Stomach smooth muscle (tissue), 2 donors: ENCODE results near the gene RGS19.

Experiments
- H3K27ac ChIP-seq: one replicate; pipeline ENCODE4 v1.7.0; 2013; ENCODE audit warnings: mild to moderate bottlenecking, low read length, inconsistent platforms
- H3K27me3 ChIP-seq, 2 donors: one replicate each; pipeline ENCODE4 v1.7.0; 2013; ENCODE audit warnings: low read length in 2 of 2; ENCODE audit not compliant: insufficient read depth in 2 of 2, control insufficient read depth in 1 of 2
- H3K36me3 ChIP-seq, 2 donors: one replicate each; pipeline ENCODE4 v1.7.0; 2013; ENCODE audit warnings: low read length in 2 of 2; ENCODE audit not compliant: control insufficient read depth in 2 of 2, insufficient read depth in 2 of 2
- H3K4me1 ChIP-seq: one replicate; pipeline ENCODE4 v1.7.0; 2013; ENCODE audit warnings: low read length; ENCODE audit not compliant: control insufficient read depth, insufficient read depth
- H3K4me3 ChIP-seq, 2 donors: one replicate each; pipeline ENCODE4 v1.7.0; 2013; ENCODE audit warnings: low read length in 2 of 2
- H3K9ac ChIP-seq, 2 donors: one replicate each; pipeline ENCODE4 v1.7.0; 2013; ENCODE audit warnings: low read length in 2 of 2, mild to moderate bottlenecking in 1 of 2
- H3K9me3 ChIP-seq, 2 donors: one replicate each; pipeline ENCODE4 v1.7.0; 2013; ENCODE audit warnings: low read length in 2 of 2; ENCODE audit not compliant: control insufficient read depth in 2 of 2
- donor health status: healthy.
- donor health status: Pancreatic carcinoma.

Gene RGS19

GRCh38 chr20:64056889-64057627 is 22.3 kb downstream of the RGS19 start:
- Histone ChIP-seq H3K27ac (no peak overlapping the region), H3K36me3 (no peaks in the 10 kb centered on the region), H3K9ac (no peak overlapping the region), H3K4me1 (peaks cover 5% of the 10 kb centered on the region), H3K4me3 (peak overlapping the region in 1 of 2 donors; percentile 15), H3K27me3 (peaks cover 19 to 20% of the 10 kb centered on the region in 2 donors), H3K9me3 (no peaks in the 10 kb centered on the region)

- H3K4me3 ChIP-seq: no peak overlapping the region
- no peak overlapping the region for H3K27ac ChIP-seq
- H3K36me3 ChIP-seq: no peaks in the 10 kb centered on the region
- H3K4me1 ChIP-seq: peaks cover 4% of the 10 kb centered on the region
- H3K9ac ChIP-seq: no peak overlapping the region
- peaks cover 24 to 25% of the 10 kb centered on the region in 2 donors for H3K27me3 ChIP-seq
- no peaks in the 10 kb centered on the region for H3K9me3 ChIP-seq
Measured at GRCh38 chr20:64056639-64056888, 22.8 kb downstream of the RGS19 start.

- no peak overlapping the region for H3K9ac ChIP-seq
- peaks cover 25 to 30% of the 10 kb centered on the region in 2 donors for H3K27me3 ChIP-seq
- no peaks in the 10 kb centered on the region for H3K9me3 ChIP-seq
- no peak overlapping the region for H3K4me3 ChIP-seq
- peaks cover 4% of the 10 kb centered on the region for H3K4me1 ChIP-seq
- H3K27ac ChIP-seq: no peak overlapping the region
- no peaks in the 10 kb centered on the region for H3K36me3 ChIP-seq
Measured at GRCh38 chr20:64055893-64056638, 23.3 kb downstream of the RGS19 start.

- Histone ChIP-seq H3K9ac (no peak overlapping the region), H3K4me1 (peaks cover 4% of the 10 kb centered on the region), H3K27me3 (peaks cover 31 to 36% of the 10 kb centered on the region in 2 donors), H3K36me3 (no peaks in the 10 kb centered on the region), H3K9me3 (no peaks in the 10 kb centered on the region), H3K4me3 (no peak overlapping the region), H3K27ac (no peak overlapping the region)
Measured at GRCh38 chr20:64055396-64055892, 23.9 kb downstream of the RGS19 start.

- Histone ChIP-seq H3K27ac (no peak overlapping the region), H3K27me3 (peaks cover 39 to 44% of the 10 kb centered on the region in 2 donors), H3K9ac (peak overlapping the region in 1 of 2 donors; percentile 13), H3K4me1 (peaks cover 4% of the 10 kb centered on the region), H3K9me3 (no peaks in the 10 kb centered on the region), H3K36me3 (no peaks in the 10 kb centered on the region), H3K4me3 (no peak overlapping the region)
Measured at GRCh38 chr20:64053841-64054661, 25.3 kb downstream of the RGS19 start.

GRCh38 chr20:64052987-64053840 is 26.1 kb downstream of the RGS19 start:
- Histone ChIP-seq H3K36me3 (no peaks in the 10 kb centered on the region), H3K27ac (no peak overlapping the region), H3K9ac (no peak overlapping the region), H3K27me3 (peaks cover 39 to 49% of the 10 kb centered on the region in 2 donors), H3K9me3 (no peaks in the 10 kb centered on the region), H3K4me3 (no peak overlapping the region), H3K4me1 (peaks cover 9% of the 10 kb centered on the region)

- H3K36me3 ChIP-seq: no peaks in the 10 kb centered on the region
- H3K27ac ChIP-seq: peak overlapping the region; percentile 41
- H3K9me3 ChIP-seq: no peaks in the 10 kb centered on the region
- H3K4me3 ChIP-seq: no peak overlapping the region
- peaks cover 36 to 54% of the 10 kb centered on the region in 2 donors for H3K27me3 ChIP-seq
- no peak overlapping the region for H3K9ac ChIP-seq
- peaks cover 7% of the 10 kb centered on the region for H3K4me1 ChIP-seq
Measured at GRCh38 chr20:64052326-64052722, 27.0 kb downstream of the RGS19 start.

- no peak overlapping the region for H3K4me3 ChIP-seq
- H3K27me3 ChIP-seq: peaks cover 40 to 55% of the 10 kb centered on the region in 2 donors
- no peaks in the 10 kb centered on the region for H3K36me3 ChIP-seq
- no peak overlapping the region for H3K9ac ChIP-seq
- peak overlapping the region; percentile 41 for H3K27ac ChIP-seq
- no peaks in the 10 kb centered on the region for H3K9me3 ChIP-seq
- peaks cover 7% of the 10 kb centered on the region for H3K4me1 ChIP-seq
Measured at GRCh38 chr20:64051561-64052325, 27.6 kb downstream of the RGS19 start.

- H3K9me3 ChIP-seq: no peaks in the 10 kb centered on the region
- H3K9ac ChIP-seq: no peak overlapping the region
- H3K27ac ChIP-seq: peak overlapping the region; percentile 41
- no peaks in the 10 kb centered on the region for H3K36me3 ChIP-seq
- peaks cover 46 to 60% of the 10 kb centered on the region in 2 donors for H3K27me3 ChIP-seq
- peaks cover 7% of the 10 kb centered on the region for H3K4me1 ChIP-seq
- H3K4me3 ChIP-seq: no peak overlapping the region
Measured at GRCh38 chr20:64051033-64051452, 28.3 kb downstream of the RGS19 start.
